ENCODE measurements around the gene CHAT. TPM values are rescaled to one million over a fixed set of nuclear protein-coding genes. Genes with fewer than 3 reads are reported as not detected.

Gene CHAT
- total and polyA plus RNA-seq, 2 of the 13 experiments (the other 11 are each of a cell fraction or from before 2014, with no cell fraction given): not detected

GRCh38 chr10:49627038-49627437 lies 13.2 kb downstream of the CHAT start (continued):
- TF ChIP-seq SRSF4 (IDR thresholded peaks at IDR 0.05; ENCODE audit: low read depth, low read length, poor library complexity, severe bottlenecking) (no peak), MBNL3 (CRISPR knock-in tag; conservative IDR thresholded peaks at IDR 0.05) (no peak), DMAP1 (CRISPR knock-in tag; IDR thresholded peaks at IDR 0.05) (no peak), ZNF138 (CRISPR knock-in tag; IDR thresholded peaks at IDR 0.05; ENCODE audit: low read depth) (no peak), ZNF335 (CRISPR knock-in tag; IDR thresholded peaks at IDR 0.05) (no peak), KLF9 (CRISPR knock-in tag; IDR thresholded peaks at IDR 0.05; ENCODE audit: low read depth) (no peak)

- Histone ChIP-seq H3K9me3 (ENCODE audit: low read length) (no peaks in the 10 kb centered on the region), H3K4me1 (ENCODE audit: insufficient read depth, low read length) (no peaks in the 10 kb centered on the region), H2AFZ (ENCODE audit: low read length) (no peak overlapping the region), H3K79me2 (ENCODE audit: insufficient read depth, low read length) (no peaks in the 10 kb centered on the region), H3K27ac (ENCODE audit: extremely low read length, insufficient read depth, low read length) (no peak overlapping the region), H3K9ac (ENCODE audit: insufficient read depth, low read depth, low read length) (no peak overlapping the region), H3K4me3 (replicated peaks in 1 of 3; ENCODE audit: insufficient read depth in 1 of 3, low read depth in 2 of 3, low read length in 3 of 3) (no peak overlapping the region), H3K4me2 (ENCODE audit: low read depth, low read length) (no peak overlapping the region), H4K20me1 (ENCODE audit: insufficient read depth, low read length) (no peaks in the 10 kb centered on the region), H3K36me3 (replicated peaks in 1 of 2; ENCODE audit: control insufficient read depth in 1 of 2, insufficient read depth in 2 of 2, low read length in 2 of 2) (no peaks in the 10 kb centered on the region), H3K27me3 (ENCODE audit: control insufficient read depth in 1 of 2, insufficient read depth in 2 of 2, low read length in 2 of 2) (peaks cover 2 to 17% of the 10 kb centered on the region in 2 experiments; a peak in 2 of 5 replicates)
- intact Hi-C loops (cut with micrococcal nuclease; ENCODE audit: unreplicated experiment) (no loop called here), in situ Hi-C loops (cut with HindIII; ENCODE audit: extremely low pct_ligation_motif_present, low pct_unique_long_range_greater_than_20kb) (no loop called here)
- FAIRE-seq (no peak), DNase-seq (ENCODE audit: low spot score) (no peak), ATAC-seq (no peak)
- CTCF ChIA-PET (ENCODE audit: low intra/inter-chr PET ratio, low total read pairs): no interaction called here
- TF ChIP-seq BHLHE40 (IDR thresholded peaks at IDR 0.05; ENCODE audit: low read length): no peak
- no peak for TF ChIP-seq ELK4 (CRISPR knock-in tag; IDR thresholded peaks at IDR 0.05; ENCODE audit: borderline replicate concordance)
- TF ChIP-seq ZNF382 (CRISPR knock-in tag; IDR thresholded peaks at IDR 0.05; ENCODE audit: borderline replicate concordance): no peak
- no peak for TF ChIP-seq ZFP36L2 (CRISPR knock-in tag; IDR thresholded peaks at IDR 0.05)
- TF ChIP-seq HES4 (CRISPR knock-in tag; IDR thresholded peaks at IDR 0.05; ENCODE audit: borderline replicate concordance): no peak
- no peak for TF ChIP-seq SP4 (CRISPR knock-in tag; IDR thresholded peaks at IDR 0.05)
- TF ChIP-seq ZBTB37 (CRISPR knock-in tag; IDR thresholded peaks at IDR 0.05): no peak
- TF ChIP-seq HMG20A (CRISPR knock-in tag; IDR thresholded peaks at IDR 0.05; ENCODE audit: borderline replicate concordance): no peak
- TF ChIP-seq ETV6 (CRISPR knock-in tag; conservative IDR thresholded peaks at IDR 0.05): no peak
- no peak for TF ChIP-seq NFATC3 (CRISPR knock-in tag; IDR thresholded peaks at IDR 0.05)
- TF ChIP-seq ZBTB26 (CRISPR knock-in tag; IDR thresholded peaks at IDR 0.05; ENCODE audit: borderline replicate concordance): no peak
- no peak for TF ChIP-seq ZNF549 (CRISPR knock-in tag; IDR thresholded peaks at IDR 0.05)
- TF ChIP-seq PHF21A (CRISPR knock-in tag; IDR thresholded peaks at IDR 0.05): no peak
- 75% methylated on average over 12 of the region's 18 CpGs for WGBS (ENCODE audit: low lambda C conversion rate)
- BruUV-seq (replicated peaks): no TSS peak
- POLR2A ChIA-PET: no interaction called here
These were observed 13.9 kb downstream of the CHAT start for GRCh38 chr10:49627644-49628247.

Data from HepG2 (cell line).